GM12864 (cell line): ENCODE results near the gene BCHE.

ENCODE experiments used
- DNase-seq: peaks from one replicate; pipeline ENCODE4 v3.0.0-alpha.2; 2011; ENCODE audit warnings: low read depth
- H3K4me3 ChIP-seq: 2 replicates; pipeline ENCODE4 v1.5.1; 2011; ENCODE audit warnings: mild to moderate bottlenecking, low read depth, low read length, control low read depth
- TF ChIP-seq, protein P1 (sequence below): IDR thresholded peaks from 2 replicates; pipeline ENCODE4 v1.5.1; 2011; ENCODE audit warnings: low read depth, mild to moderate bottlenecking, moderate library complexity, low read length, control low read depth, inconsistent platforms; ENCODE audit errors: missing control alignments

Gene BCHE

GRCh38 chr3:165837058-165837525, at the start of gene BCHE:
Gene BCHE, minus strand, starts transcription at chr3:165837423. Its CDS starts 6,390 bp downstream, at chr3:165831033.
- no peak within 1 kb of the TSS for H3K4me3 ChIP-seq
- no peak for DNase-seq
- TF ChIP-seq, protein P1, sequence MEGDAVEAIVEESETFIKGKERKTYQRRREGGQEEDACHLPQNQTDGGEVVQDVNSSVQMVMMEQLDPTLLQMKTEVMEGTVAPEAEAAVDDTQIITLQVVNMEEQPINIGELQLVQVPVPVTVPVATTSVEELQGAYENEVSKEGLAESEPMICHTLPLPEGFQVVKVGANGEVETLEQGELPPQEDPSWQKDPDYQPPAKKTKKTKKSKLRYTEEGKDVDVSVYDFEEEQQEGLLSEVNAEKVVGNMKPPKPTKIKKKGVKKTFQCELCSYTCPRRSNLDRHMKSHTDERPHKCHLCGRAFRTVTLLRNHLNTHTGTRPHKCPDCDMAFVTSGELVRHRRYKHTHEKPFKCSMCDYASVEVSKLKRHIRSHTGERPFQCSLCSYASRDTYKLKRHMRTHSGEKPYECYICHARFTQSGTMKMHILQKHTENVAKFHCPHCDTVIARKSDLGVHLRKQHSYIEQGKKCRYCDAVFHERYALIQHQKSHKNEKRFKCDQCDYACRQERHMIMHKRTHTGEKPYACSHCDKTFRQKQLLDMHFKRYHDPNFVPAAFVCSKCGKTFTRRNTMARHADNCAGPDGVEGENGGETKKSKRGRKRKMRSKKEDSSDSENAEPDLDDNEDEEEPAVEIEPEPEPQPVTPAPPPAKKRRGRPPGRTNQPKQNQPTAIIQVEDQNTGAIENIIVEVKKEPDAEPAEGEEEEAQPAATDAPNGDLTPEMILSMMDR: no peak

GRCh38 chr3:165885558-165886270, 48.5 kb upstream of the BCHE start:
- H3K4me3 ChIP-seq: no peak overlapping the region
- no peak for DNase-seq
- TF ChIP-seq, protein P1: no peak

DNA sequence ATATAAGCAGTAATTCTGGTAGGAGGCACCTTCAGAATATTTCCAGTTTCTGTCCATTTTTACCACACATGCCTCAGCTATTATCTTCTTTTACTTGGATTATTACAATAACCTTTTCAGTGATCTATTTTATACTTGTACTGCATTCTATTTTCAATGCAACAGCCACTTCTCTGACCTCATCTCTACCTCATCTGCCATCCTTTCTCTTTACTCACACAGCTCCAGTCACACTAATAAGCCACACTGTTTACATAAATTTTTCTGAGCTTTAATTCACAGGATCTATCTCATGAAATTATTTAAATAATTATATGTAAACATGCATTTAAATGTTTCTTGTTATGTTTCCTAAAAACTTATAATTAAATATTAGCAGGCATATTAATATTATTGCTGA, 47.3 kb upstream of the BCHE start:
- TF ChIP-seq, protein P1: no peak
- no peak overlapping the region for H3K4me3 ChIP-seq
- DNase-seq: no peak

GRCh38 chr3:165883863-165884478, 46.7 kb upstream of the BCHE start:
- TF ChIP-seq, protein P1: no peak
- H3K4me3 ChIP-seq: no peak overlapping the region
- no peak for DNase-seq

DNA sequence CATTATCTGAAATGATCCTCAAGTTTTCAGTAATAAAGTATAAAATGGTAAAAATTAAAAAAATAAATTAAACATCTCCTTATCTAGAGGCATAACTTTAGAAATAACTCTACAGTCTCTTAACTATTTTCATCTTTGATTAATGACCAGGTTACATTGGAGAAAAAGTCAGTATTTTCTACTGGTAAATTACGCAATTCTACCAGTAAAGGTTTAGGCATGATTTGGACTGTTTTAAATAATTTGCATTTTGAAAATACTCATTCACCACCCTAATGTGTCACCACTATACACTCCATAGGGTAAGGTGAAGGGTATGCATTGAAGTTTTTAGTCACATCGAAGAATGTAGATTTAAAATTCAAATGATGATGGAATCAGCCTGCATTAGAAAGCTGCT, 45.9 kb upstream of the BCHE start:
- TF ChIP-seq, protein P1: no peak
- no peak for DNase-seq
- H3K4me3 ChIP-seq: no peak overlapping the region

DNA sequence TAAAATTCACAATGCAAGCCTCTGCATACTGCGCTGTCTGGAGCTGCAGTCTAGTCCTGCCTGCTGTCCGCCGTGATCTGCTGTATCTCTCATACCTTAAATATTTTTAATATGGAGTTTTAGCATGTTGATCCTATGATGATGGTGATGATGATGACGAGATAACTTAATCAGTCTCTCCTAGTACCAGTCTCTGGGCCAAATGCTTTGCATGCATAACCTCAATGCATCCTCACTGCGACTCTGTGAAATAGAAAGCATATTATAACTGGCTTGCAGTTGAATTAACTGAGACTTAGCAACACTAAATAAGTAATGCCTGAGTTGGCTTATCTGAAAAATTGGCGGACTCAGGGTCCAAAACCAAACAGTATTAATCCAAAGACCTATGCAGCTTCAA, 38.4 kb upstream of the BCHE start:
- DNase-seq: no peak
- TF ChIP-seq, protein P1: no peak
- no peak overlapping the region for H3K4me3 ChIP-seq
